ENCODE results near the gene TFF1.

Gene TFF1

GRCh38 chr21:42317826-42318746, 48.2 kb downstream of the TFF1 start:
- no peak for DNase-seq (ENCODE audit: low read depth)

GRCh38 chr21:42317341-42317741, 49.0 kb downstream of the TFF1 start:
- no peak for DNase-seq (ENCODE audit: low read depth)

GRCh38 chr21:42316891-42317290, 49.4 kb downstream of the TFF1 start:
- DNase-seq (ENCODE audit: low read depth), result no peak

GRCh38 chr21:42315296-42315891, 50.9 kb downstream of the TFF1 start, which contains the start of gene TFF3:
Gene TFF3 (minus strand): TSS chr21:42315409. CDS start chr21:42315374, 35 bp downstream.
- peak; percentile 11 for DNase-seq (ENCODE audit: low read depth)

GRCh38 chr21:42314616-42315295, 51.6 kb downstream of the TFF1 start:
- DNase-seq (ENCODE audit: low read depth), result no peak

- no peak for DNase-seq (ENCODE audit: low read depth)
Measured at GRCh38 chr21:42313501-42313969, 52.8 kb downstream of the TFF1 start.

- DNase-seq (ENCODE audit: low read depth), result no peak
Measured at GRCh38 chr21:42312626-42313104, 53.7 kb downstream of the TFF1 start.

Data from ELR (cell line).